Stimulated activated CD4-positive, alpha-beta T cell treated with anti-CD3 and anti-CD28 coated beads, Interleukin-4, amount 100 ng/mL, for 4 hours (primary cell): Measurements from ENCODE around the gene ATOSB.

Experiments
- DNase-seq, 2 experiments: peaks; one replicate each; pipeline ENCODE4 v3.0.0-alpha.2; 2020

Gene ATOSB

DNA sequence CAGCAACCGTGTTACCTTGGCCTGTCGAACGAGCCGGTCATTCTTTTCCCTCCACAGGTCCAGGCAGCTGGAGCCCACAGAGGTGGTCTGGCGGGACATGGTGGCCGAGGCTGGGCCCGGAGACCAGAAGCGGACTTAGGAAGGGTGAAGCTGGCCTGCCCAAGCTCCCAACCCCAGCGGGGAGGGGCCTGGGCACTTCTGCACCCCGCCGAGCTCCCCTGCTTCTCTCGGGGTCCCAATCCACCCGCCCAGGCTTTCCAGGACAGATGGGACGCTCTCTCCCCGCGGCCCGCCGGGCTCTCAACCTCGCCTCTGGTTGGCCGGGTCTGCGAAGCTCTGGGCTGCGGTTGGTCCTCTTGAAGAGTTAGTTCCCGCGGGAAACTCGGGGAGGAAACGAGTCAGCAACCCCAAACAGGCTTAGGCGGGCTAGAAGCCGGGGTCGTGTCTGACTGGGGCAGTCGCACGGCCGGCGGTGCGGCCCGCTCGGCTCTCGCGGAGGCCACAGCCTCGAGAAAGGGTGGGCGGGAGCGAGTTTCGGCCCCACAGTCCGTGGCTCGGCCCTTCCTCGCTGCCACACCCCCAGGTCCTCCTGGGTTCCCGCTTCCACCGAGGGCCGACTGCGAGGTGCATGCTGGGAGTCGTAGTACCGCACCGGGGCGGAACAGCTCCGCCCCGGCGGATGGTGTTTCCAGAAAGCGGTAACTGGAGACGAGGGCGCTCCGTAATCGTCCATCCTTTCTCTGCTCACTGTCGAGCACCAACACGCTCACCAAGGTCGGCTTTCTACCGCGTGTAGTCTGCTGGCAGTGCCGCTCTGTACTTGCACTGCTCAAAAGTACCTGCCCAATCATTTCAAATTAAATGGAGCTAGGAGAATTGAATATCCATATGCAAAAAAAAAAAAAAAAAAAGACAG is 36.0 kb downstream of the ATOSB start, which contains the start of gene FANCG:
TSS of gene FANCG (minus strand) at position 517 of the 916 bp plus-strand sequence. CDS start at position 99, 418 bp downstream.
- peak; percentile 78 to 79 for DNase-seq

GRCh38 chr9:35079041-35079425 is 36.6 kb downstream of the ATOSB start:
- DNase-seq: no peak

GRCh38 chr9:35078066-35078465 is 37.6 kb downstream of the ATOSB start:
- no peak for DNase-seq

GRCh38 chr9:35076848-35077247 is 38.8 kb downstream of the ATOSB start:
- no peak for DNase-seq

DNA sequence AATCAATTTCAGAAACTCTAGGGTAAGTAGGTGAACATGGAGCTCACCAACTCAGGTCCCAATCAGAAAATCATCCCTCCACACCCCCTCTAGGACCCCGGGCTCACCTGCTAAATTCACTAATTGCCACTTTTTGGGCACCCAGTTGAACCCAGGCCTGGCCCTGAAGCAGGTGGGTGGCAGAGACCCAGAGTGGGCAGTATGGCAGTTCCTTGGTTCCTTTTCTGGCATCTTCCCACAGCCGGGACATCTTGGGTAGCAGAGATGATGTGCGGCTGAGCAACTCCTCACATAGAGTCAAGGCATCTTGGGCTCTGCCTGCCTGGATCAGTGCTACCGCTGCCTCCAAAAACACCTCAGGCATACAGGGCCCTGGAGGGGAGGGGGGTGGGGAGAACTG is 40.3 kb downstream of the ATOSB start:
- no peak for DNase-seq

DNA sequence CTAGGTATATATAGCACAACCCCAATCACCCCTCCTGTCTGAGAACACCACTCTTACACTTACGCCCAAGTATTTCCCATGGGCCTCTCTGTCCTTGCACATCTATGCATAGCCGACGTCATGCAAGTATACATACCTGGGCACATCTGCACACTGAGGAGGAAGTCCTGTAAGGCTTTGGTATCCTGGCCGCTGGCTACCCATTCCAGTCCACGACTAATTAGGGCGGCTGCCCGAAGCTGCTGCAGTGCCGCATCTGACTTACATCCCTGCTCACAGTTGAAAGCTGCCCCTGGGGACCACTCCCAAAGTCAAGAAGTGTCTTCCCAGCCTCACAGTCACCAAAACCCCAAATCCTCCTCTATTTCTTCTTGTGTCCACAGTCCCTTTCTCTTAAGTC is 40.9 kb downstream of the ATOSB start:
- no peak for DNase-seq

DNA sequence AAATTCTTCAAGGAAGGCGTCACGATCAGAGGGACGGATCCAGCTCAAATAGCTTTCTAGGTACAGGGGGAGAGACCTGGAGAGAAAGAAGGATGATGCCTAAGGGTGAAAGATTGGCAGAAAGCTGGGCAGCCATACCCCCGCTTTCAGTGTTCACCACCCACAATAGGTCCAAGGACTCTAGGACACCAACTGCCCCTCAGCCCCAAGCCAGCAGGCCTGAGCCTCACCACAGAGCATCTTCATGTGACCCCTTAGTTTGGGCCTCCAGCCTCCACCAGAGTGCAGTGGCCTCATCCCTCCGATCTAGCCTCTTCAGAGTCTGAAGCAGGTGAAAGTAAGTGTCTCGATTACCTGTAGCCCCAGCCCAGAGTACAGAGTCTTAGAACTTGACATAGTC is 41.5 kb downstream of the ATOSB start:
- DNase-seq: no peak

- no peak for DNase-seq
Observed at GRCh38 chr9:35073279-35073612, 42.4 kb downstream of the ATOSB start.

- peak; percentile 92 to 98 for DNase-seq
Observed at GRCh38 chr9:35072461-35073278, 43.0 kb downstream of the ATOSB start, which contains the start of gene VCP. Gene VCP (minus strand): TSS chr9:35072625. CDS start chr9:35072353, 272 bp downstream.

DNA sequence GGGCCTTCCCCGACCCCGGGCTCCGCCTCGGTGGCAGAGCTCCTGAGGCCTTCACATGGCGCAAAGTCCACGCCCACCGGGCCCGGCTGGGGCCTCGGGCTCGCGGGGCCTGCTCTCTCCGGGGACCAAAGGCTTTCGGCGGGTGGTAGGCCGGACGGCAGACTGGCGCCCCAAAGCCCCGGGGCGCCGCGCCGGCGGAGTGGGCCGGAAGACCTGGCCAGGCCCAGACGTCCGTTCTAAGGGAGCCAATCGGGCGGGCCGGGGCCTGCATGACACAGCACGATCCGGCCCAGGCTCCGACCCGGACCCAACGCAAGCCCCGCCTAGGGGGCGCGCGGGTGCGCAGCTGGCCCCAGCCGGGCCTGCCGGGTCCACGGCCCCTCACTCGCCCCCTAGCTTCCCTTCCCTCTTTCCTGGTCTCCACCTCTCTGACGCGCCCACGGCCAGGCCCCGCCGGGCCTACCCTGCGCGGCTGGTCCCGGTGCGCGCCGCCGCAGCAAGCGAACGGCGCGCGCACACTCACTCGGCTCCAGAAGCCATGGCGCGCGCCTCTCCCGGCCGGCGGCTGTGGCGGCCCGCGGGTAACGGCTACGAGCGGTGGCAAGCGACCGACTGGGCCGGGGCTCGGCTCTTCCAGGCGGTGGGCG is 43.7 kb downstream of the ATOSB start:
- peak; percentile 70 for DNase-seq

DNA sequence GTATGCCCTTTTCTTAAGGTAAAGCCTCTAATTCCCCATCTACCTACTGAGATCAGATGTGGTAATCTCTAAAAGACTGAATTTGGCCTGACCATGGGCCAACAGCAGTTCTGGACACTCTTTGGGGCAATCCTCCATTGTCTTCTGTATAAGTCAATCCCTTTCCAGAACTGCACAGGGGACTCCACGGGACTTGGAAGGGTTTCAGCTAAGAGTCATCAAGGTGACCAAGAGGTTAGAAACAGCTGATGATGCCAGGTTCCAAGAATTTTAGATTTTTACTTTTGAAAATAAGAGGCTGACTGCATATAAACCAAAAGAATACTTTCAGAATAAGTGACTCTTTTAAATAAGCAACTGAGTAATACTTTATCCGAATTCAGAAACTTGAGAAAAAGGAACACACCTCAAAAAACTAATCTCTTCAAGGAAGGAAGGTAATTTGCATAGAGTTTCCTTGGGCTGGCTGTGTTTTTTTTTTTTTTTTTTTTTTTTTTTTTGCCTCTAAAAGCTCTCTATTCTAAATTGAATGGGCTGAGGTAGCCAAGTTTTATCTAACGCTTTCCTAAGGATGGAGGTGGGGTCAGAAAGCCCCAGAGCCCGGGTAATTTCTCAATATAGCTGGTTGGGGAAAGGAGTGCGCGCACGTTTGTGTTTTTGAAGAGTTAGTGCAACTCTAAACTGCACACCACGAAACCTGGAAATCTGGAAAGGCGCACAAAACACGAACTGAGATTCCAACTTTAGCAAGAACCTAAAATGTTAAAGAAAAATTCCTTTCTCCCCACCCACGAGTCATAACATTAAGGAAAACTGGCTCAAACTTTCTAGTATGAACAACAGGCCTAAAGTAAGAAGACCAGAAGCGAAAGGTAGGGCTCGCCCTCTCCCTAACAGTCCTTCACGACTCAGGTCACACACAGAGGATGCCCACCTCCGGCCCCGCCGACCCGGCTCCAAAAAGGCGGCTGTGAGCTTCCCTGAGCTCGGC is 44.5 kb downstream of the ATOSB start:
- no peak for DNase-seq

- DNase-seq: no peak
Observed at GRCh38 chr9:35069020-35069419, 46.6 kb downstream of the ATOSB start.

DNA sequence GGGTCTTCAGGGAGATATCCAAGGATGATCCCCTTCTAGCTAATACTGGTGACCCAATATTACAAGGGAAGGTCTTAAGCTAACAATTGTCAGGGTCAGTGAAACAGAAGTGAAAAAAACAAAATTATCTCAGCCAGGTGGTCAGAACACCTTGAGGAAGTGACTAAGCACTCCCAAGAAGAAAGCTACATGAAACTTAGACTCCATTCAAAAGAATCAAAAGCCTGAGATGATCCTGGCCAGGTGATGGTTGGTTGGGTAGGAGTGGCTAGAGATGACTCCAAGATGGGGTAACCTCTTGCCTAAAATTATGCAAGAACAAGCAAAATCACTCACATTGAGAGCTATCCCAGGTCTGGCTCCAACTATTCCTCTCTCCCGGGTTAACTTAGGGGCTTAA is 48.6 kb downstream of the ATOSB start:
- no peak for DNase-seq

DNA sequence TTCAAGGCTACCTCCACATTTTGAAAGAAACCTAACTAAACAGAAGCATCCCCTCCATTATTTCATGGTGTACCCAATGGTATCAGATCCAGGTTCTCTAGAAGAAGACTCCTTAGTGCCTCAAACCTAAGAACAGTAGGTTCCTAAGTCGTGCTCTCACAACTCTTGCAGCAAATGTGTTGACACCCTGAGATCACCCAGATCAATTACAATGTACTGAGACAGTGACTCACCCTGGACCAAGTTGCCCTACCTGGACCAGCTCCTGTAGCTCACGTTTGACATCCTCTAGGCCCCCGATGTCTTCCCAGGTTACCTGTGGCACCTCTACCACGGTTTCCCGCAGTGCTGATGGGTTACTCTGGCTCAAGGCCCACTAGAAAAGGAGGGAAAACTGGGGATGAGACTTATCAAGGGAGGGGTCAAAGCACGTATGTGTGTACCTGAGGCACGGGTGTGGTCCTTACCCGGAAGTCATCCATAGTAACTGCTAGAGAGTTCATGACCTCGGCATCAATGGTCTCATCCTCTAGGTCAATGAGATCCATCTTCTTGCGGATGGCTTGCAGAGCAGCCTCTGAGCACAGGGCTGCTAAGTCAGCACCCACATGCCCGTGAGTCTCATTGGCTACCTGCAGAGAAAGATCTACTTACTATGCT is 55.0 kb downstream of the ATOSB start:
- DNase-seq: no peak

DNA sequence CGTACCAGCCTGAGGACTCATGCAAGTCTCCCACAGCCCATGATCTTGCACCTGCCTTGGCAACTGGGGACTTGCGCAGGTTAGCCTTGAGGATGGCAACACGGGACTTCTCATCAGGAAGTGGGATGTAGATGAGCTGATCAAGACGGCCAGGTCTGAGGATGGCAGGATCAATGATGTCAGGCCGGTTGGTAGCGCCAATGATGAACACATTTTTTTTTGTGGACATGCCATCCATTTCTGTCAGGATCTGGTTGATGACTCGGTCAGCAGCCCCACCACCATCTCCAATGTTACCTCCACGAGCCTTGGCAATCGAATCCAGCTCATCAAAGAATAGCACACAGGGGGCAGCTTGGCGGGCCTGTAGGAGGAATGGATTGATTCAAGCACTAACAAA is 56.2 kb downstream of the ATOSB start:
- no peak for DNase-seq

GRCh38 chr9:35057271-35057620 is 58.4 kb downstream of the ATOSB start:
- DNase-seq: no peak

- no peak for DNase-seq
Observed at GRCh38 chr9:35056571-35057270, 58.9 kb downstream of the ATOSB start.

GRCh38 chr9:35054871-35055644 is 60.6 kb downstream of the ATOSB start:
- no peak for DNase-seq

- DNase-seq: no peak
Observed at GRCh38 chr9:35054185-35054835, 61.4 kb downstream of the ATOSB start.
